GM19468 (cell line): Measurements from ENCODE around the gene GINS1.
A peak's percentile ranks its signal among the peaks of the same experiment; 100 is the strongest.
"Not testable (repeated sequence)": the region's sequence is repeated elsewhere in the genome, so short reads cannot be mapped to it uniquely, and the experiment has no call there.

ENCODE experiments used
- ATAC-seq: cut with Tn5 transposase; IDR thresholded peaks from one replicate; pipeline ENCODE4 v1.9.1; 2021; ENCODE audit warnings: mild to moderate bottlenecking, moderate library complexity, moderate number of reproducible peaks; ENCODE audit not compliant: unreplicated experiment; ENCODE audit errors: extremely low read depth

The GINS1 gene

DNA sequence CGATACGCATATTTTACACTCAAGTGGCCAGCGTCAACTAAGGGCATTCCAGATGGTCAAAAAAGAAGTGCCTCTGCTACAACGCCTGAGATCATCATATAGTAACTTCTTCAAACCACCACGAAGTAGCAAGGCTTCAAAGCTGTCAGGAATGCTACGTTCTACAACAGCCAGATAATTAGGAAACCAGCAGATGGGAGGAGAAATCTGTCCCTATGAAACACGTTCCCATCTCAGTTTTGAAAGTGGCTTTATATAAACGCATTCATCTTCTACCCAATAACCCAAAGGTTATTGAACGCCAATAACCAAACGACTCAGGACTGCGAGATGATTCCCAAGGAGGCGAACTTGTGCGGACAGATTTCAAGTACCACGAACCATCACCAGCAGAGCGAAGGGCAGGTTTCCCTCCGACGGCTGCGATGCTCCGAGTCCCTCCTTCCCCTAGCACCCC lies 18.0 kb upstream of the GINS1 start:
- no peak for ATAC-seq

DNA sequence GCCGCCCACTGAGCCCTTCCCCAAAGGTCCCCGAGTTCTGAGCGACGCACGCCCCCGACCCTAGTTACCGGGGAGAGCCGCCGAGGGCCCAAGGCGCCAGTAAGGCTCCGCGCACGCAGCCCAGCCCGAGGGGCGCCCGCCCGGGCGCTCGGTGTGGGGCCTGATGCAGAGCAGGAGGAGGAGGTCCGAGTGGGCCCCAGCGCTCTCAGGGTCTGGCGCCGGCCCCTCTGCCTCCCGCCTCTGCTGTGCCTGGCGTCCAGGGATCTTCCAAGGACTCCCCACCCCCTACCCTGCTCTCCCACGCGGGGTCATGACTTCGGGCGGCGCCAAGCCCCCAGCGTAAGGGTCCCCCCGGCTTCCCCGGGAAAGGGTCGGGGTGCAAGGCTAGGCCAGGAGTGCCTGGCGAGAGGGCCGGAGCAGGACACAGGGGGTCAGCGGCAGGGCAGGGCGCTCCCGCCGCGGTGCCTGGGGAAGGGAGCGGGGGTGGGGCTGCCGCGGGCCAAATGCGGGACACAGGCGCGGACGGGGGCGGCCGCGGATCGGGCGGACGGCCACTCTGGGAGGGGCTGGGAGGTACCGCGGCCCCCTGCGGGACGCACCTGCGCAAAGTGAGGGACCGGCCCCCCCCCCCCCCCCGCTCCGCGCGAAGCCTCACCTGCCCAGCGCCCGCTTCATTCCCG lies 17.5 kb upstream of the GINS1 start:
- no peak for ATAC-seq

DNA sequence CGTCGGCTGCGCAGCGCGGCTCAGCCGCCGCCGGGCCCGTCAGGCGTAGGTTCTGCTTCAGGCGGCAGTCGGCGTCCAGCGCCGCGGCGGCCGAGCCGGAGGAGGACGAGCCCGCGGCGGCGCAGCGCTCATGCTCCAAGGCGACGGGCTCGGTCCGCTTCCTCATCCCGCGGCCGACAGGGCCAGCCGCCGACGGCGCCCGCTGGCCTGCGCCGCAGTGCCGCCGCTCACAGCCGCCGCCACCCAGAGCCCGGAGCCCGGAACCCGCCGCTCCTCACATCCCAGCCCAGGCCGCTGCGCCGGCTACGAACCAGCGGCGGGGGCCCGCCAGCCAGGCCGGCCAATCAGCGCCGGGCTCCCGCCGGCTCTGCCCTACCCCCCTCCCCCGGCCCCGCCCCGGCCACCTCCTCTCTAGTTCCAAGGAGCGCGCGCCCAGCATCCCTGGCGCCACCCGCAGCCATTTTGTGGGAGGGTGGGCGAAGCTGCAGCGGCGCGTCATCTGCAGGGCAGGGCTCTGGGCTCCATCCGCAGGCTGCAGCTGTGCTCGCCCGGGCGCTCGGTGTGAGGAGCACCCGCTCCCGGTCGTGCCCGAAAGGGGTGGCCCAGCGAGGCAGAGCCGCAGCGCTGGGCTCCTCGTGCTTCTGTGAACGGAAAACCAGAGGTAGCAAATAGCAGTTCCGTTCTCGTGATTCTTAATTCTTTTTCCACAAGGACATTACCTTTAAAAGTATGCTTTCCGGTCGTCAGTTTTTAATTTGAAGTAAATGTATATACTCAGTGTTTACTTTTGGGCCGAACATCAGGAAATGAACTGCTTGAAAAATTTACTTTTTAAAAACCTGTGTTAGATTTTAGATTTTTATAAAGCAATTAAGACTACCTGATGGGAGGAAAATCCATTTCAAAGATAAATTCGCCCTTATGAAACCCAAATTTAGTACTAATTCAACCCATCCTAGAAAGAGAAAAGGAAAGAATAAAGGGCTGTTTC lies 16.6 kb upstream of the GINS1 start, which contains the start of gene ABHD12:
TSS of gene ABHD12 (minus strand) at position 298 of the 991 bp plus-strand sequence. CDS start at position 166, 132 bp downstream.
- peak; percentile 82 for ATAC-seq

DNA sequence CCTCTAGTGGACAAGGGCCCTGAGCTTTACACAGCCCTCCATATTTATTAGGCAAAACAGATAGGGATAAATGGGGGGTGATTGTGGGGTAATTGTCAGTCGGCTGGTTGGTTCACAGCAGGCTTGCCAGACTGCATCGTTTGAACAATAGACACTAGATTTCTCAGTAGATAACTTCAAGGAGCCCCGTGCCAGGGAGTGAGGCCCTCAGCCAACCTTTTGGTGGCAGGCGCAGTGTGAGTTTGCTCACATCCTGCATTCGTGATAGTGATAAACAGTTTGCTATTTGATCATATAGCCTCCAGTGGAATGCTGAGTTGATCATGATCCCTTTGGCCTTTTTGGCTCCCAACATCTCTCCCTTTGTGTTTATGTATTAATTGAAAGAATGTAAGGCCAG lies 13.2 kb upstream of the GINS1 start:
- ATAC-seq = no peak

DNA sequence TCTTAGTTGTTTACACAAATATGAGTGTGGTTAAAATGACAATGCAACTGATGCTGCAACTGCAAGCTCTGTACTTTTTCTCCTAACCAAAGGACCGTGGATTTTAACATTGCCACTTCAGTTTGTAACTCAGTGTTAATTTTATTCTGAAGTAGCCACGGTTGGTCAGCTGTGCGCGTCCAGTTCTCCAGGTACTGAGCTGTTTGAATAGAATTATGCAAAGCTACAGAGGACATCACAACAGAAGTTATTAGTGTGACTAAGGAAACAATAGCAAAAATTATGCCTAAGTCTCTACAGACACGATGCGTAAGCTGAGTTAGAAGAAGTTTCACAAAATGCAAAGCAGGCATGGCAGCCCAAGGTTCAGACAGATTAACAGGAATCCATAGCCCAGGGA lies 12.5 kb upstream of the GINS1 start:
- ATAC-seq = no peak

DNA sequence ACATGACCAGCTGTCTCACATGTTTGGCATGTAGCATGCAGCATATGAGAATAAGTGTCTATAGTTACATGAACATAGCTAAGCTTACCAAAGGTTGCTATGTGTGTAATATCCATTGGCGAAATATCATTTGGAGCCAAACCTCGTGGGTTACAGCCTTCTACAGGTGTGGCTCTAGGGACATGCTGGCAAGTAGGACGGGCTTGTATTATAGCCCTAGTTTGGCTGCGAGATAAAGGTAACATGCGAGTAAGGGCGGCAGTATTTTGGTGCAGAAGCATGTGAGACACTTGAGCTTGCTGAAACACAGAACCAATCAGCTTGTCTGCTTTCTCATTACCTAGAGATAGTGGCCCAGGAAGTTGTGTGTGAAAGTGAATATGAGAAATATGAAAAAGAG lies 10.4 kb upstream of the GINS1 start:
- ATAC-seq = no peak

DNA sequence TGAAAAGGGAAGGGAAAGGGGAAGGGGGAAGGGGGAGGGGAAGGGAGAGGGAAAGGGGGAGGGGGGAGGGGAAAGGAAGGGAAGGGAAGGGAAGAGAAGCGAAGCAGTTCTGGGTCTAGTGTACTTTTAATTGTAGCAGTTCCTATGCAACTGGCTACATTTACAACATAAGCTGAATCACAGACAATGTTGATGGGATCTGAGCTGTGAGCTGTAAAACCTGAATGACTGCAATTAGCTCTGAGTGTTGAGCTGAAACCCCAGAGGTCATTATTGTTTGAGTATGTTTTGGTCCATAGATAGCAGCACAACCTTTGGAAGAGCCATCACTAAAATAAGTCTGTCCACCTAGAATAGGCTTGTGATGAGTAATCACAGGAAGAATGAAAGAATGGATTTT lies 9.7 kb upstream of the GINS1 start:
- no peak for ATAC-seq

DNA sequence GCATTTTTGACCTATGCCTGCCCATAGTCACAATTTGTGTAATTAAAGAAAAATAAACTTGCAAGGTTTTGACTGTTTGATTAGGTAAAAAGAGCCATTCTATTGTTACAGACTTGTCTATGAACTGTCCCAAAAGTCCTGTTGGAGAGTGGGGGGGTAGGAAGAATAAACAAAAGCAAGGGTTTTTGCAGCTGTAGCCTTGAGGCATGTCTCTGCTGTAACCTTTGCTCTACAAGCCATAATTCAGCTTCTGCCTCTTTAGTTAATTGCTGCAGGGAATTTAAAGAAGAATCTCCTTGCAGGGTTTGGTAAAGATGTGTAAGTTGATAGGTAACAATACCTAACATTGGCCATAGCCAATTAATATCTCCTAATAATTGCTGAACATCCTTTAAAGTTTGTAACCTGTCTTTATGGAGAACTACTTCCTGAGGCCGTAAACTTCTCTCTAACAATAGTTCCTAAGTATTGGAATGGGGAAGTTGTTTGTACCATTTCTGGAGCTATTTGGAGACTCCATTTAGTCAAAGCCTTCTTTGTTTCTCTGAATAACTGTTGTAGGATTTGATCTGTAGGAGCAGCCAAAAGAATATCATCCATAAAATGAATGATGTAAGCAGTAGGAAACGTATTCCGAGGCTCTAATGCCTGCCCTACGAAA lies 9.0 kb upstream of the GINS1 start:
- ATAC-seq = no peak

DNA sequence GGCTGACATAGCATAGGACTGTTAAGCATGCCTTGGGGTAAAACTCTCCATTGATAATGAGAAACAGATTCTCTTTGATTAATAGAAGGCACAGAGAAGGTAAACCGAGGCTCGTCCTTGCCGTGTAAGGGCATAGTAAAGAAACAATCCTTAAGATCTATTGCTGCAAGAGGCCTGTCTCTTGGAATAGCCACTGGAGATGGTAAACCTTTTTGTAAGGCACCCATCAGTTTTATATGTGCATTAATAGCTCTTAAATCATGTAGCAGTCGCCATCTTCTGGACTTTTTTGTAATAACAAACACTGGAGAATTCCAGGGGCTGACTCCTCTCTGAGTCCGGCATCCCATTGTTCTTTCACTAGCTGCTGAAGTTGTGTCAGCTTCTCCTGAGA lies 8.4 kb upstream of the GINS1 start:
- ATAC-seq = no peak

DNA sequence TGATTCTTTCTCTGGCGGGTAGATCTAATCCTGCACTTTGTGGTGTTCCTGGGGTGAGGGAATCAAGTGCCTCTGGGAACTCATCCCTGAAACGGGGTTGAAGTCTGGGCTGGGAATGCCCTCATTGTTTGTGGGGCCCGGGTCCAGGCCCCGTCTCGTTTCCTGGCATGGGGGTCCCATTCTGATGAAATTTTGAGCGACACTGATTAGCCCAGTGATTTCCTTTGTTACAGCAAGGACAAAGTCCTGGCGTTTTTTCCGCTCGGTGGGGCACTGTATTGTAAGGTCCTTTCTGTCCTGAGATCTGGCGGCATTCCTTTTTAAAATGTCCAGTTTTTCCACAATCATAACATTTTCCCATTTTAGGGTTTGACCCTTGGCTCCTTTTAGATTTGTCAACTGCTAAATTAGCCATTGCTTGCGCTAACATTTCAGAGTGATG lies 7.2 kb upstream of the GINS1 start:
- not testable (repeated sequence) for ATAC-seq

DNA sequence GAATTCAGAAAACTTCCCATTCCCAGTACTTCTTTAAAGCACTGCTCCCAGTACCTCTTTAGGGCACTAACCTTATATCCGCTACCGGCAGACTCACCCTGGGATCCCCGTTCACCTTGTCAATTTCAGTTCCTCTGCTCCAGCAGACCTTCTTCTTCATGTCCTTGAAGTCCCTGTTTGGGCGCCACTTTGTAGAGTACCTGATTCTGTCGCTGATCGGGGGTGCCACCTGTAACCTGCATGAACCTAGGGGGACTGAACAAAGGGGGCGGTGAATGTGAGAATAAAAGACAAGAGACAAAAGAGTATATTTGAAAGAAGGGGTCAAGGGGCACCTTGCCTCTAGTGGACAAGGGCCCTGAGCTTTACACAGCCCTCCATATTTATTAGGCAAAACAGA lies 4.9 kb upstream of the GINS1 start:
- ATAC-seq = no peak

DNA sequence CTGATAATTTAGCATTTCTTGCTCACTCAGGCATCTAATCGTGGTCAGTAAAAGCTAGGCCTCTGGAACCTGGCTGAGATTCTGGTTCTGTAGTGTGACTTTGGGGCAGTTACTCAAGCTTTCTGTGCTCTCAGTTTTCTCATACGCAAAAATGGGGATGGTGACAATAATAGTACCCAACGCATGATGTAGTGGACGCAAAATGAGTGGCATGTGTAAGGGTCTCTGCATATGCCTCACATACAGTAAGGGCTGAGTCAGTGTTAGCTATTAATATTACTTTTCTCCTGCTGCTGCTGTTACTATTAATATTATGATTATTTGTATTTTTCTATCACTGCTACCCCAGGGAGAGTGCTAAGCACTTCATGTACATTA lies 686 bp downstream of the GINS1 start:
- ATAC-seq = no peak

DNA sequence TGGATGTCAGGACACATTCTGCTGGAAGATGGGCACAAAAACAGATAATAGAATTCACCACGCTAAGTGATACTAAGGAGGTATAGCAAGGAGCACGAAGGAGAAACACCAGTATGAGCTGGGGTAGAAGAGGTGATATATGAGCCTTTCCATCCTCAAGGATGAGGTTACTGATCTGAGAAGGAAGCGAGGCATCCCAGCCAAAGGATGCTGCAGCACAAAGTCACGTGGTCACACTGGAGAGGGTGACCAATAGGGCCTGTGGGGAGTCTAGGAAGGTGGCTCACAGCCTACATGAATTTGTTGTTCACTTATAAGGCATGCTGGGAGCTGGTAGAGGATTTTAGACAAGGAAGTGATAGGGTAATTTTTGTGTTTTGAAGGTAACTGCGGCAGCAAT lies 1.4 kb downstream of the GINS1 start:
- no peak for ATAC-seq

DNA sequence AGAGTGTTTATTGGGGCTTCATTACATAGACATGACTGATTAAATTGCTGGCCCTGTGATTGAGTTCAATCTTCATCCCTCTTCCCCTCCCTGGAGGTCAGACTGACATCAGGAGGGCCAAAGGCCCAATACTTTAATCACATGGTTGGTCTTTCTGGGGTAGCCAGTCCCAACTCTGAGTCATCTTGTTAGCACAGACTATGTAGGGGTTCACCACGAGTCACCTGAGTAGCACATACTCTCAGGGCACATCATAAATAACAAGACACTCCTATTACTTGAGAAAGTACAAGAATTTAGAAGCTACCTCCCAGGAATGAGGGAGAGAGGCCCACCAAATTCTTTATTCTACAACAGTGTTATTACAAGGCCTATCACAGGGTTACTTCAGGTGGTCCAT lies 11.3 kb downstream of the GINS1 start:
- ATAC-seq = no peak

DNA sequence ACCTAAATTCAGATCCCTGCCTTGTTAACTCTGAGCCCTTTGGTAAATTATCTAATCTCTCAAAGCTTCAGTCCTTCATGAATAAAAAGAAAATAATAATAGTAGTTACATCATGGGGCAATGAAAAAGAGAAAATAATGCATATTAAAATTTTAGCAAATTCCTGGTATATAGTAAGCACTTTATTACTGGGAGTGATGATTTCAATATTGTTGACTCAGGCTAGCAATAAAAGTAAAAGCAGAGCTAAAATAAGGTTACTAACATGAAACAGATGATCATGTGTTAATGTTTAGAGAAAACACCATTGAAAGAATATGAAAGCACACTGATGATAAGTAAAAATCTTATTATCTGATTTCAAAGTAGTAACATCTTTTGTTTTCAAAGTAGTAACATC lies 13.6 kb downstream of the GINS1 start:
- no peak for ATAC-seq

DNA sequence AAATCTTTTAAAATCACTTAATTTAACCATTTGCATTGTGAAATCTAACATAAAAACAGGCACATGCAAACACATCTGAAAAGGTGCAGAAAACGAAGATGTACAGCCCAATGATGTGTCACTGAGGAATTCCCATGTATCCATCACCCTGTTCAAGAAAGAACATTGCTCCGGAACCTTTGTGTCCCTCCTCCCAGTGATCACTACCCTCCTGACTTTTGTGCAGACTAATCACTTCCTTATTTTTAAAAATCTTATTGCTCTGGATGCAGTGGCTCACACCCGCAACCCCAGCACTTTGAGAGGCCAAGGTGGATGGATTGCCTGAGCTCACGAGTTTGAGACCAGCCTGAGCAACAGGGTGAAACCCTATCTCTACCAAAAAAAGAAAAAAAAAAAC lies 14.6 kb downstream of the GINS1 start:
- no peak for ATAC-seq

DNA sequence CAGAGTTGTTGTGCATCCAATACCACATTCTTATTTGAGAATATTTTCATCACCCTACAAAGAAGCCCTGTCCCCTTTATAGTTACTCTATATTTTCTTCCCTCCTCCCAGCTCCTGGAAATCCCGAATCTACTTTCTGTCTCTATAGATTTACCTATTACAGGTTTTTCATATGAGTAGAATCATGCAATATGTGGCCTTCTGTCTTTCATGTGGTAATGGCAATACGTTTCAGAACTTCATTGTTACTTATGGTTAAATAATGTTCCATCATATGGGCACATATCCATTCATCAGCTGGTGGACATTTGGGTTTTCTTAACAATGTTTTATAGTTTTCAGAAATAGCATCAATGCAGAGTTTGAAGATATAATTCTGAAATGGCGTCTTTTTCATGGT lies 17.1 kb downstream of the GINS1 start:
- no peak for ATAC-seq

DNA sequence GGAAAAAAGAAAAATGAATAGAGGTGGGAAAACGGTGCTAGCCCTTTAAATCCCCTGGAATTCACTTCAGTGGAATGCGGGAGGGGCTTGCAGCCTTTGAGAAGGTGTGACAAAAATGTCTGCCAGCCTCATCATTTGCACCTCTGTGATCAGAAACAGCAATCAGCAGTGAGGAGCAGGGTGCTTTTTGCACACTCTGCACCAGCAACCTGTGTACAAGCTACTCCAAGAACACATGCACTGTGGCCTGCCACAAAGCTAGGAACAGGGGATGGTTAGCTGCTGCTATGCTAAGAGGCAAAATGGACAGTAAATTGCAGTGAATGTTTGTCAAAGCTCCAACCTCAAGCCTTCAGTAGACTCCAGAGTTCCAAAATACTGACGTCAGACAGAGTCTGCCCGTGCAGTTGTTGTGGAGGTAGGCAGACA lies 29.7 kb downstream of the GINS1 start:
- ATAC-seq = no peak

DNA sequence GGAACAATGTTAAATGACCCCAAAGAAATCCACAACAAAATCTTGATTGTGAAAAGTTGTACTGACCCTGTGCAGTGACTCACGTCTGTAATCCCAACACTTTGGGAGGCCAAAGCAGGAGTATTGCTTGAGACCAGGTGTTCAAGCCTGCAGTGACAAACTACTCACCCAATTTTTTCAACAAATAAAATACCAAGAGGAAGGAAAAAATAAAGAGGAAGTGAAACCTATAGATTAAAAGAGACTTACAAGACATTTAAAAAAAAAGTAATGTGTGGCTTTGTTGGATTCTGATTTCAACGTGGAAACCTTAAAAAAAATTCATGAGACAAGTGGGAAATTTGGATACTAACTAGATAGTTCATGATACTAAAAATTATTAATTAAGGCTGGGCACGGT lies 31.9 kb downstream of the GINS1 start:
- no peak for ATAC-seq

DNA sequence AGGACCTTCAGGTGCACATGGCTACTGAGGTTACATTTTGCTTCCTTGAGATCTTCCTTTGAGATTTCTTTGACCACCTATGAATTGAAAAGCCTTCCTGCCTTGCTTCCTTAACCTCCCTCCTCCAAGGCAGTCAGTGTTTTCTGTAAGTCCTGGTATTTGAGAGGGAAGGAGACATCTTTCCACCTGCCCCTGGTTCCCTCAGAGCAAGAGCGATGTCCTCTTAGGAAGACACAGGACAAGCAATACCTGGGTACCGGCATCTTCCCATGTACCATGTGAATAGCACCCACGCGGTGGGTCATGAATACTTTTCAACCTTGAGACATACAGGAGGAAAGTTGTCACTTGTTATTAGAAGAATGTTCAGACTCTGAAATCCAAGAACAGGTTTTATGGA lies 37.1 kb downstream of the GINS1 start:
- no peak for ATAC-seq

DNA sequence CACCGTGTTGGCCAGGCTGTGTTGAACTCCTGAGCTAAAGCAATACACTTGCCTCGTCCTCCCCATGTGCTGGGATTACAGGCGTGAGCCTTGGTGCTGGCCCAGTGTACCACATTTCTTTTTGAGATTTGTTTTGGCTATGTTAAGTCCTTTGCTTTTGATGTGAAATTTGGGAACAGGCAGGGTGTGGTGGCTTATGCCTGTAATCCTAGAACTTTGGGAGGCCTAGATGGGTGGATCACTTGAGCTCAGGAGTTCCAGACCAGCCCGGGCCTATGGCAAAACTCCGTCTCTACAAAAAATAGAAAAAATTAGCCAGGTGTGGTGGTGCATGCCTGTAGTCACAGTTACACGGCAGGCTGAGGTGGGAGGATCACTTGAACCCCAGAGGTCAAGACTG lies 40.2 kb downstream of the GINS1 start:
- ATAC-seq = no peak
